ENCODE results near the gene CNEP1R1. TPM values are rescaled to one million over a fixed set of nuclear protein-coding genes. Genes with fewer than 3 reads are reported as not detected.

The CNEP1R1 gene
- total RNA-seq, 1 donor, result 27.1 TPM

DNA sequence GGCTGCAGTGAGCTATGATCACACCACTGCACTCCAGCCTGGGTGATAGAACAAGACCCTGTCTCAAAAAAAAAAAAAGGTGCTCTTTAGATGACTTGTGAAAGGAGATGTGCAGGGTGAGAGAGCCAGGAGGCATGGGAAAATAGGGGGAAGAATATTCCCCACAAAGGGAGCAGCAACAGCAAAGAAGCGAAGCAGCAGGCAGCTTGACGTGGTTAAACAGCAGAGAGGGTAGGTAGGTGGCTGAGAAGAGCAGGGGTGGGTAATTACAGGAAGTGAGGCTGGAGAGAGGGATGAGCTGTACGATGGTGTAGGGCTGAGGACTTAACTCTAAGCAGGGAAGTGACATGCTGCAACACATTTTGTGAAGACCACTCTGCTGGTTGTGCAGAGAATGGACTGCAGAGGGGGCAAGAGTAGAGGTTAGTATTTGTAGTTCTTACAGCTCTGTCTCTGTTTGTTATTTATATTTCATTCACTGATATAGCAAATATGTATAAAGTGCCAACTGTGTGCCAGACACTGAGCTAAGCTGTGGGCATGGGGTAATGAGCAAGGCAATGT is 42.3 kb downstream of the CNEP1R1 start:
- H4K20me1 ChIP-seq (ENCODE audit: insufficient read depth, low read length), result peaks cover 17% of the 10 kb centered on the region
- DNase-seq (ENCODE audit: insufficient read length, low spot score, missing footprints), result peak; percentile 76
- H3K36me3 ChIP-seq (ENCODE audit: insufficient read depth, low read length), result peaks cover 26% of the 10 kb centered on the region
- H3K27me3 ChIP-seq (ENCODE audit: insufficient read depth, low read length), result no peaks in the 10 kb centered on the region
- peak overlapping the region; percentile 75 for H3K27ac ChIP-seq (ENCODE audit: low read depth, low read length)
- H3K4me2 ChIP-seq (ENCODE audit: insufficient read depth, low read length), result peak overlapping the region; percentile 94
- H2AFZ ChIP-seq (ENCODE audit: low read length), result no peak overlapping the region
- peaks cover 26% of the 10 kb centered on the region for H3K4me1 ChIP-seq (ENCODE audit: insufficient read depth, low read length)
- TF ChIP-seq, protein P1, sequence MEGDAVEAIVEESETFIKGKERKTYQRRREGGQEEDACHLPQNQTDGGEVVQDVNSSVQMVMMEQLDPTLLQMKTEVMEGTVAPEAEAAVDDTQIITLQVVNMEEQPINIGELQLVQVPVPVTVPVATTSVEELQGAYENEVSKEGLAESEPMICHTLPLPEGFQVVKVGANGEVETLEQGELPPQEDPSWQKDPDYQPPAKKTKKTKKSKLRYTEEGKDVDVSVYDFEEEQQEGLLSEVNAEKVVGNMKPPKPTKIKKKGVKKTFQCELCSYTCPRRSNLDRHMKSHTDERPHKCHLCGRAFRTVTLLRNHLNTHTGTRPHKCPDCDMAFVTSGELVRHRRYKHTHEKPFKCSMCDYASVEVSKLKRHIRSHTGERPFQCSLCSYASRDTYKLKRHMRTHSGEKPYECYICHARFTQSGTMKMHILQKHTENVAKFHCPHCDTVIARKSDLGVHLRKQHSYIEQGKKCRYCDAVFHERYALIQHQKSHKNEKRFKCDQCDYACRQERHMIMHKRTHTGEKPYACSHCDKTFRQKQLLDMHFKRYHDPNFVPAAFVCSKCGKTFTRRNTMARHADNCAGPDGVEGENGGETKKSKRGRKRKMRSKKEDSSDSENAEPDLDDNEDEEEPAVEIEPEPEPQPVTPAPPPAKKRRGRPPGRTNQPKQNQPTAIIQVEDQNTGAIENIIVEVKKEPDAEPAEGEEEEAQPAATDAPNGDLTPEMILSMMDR (IDR thresholded peaks at IDR 0.05; ENCODE audit: extremely low read depth, low read depth, low read length), result peak; percentile 66
- peak overlapping the region; percentile 36 for H3K4me3 ChIP-seq (ENCODE audit: insufficient read depth, low read length)
- H3K9me3 ChIP-seq (ENCODE audit: low read depth, low read length), result no peaks in the 10 kb centered on the region
- peaks cover 53% of the 10 kb centered on the region for H3K79me2 ChIP-seq (ENCODE audit: insufficient read depth, low read length)

DNA sequence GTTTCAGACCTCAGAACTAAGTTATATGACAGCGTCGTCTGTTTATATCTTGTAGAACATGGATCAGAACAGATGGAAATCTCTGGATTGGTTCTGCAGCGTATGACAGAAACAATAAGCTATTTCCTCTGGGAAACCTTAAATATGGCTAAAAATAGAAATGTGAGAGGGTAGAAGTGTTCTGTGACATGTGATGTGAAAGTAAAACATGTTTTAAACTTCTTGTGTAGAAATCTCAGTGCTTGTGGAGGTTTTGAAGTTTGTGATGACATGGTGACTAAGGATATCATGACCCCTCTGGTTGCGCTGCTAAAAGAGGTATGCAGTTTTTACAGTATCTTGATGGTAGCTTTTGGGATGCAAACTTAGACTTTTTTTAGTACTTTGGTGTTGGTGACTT is 43.5 kb downstream of the CNEP1R1 start:
- H3K27me3 ChIP-seq (ENCODE audit: insufficient read depth, low read length), result no peaks in the 10 kb centered on the region
- no peak overlapping the region for H3K4me3 ChIP-seq (ENCODE audit: insufficient read depth, low read length)
- H3K36me3 ChIP-seq (ENCODE audit: insufficient read depth, low read length), result peaks cover 26% of the 10 kb centered on the region
- peak overlapping the region; percentile 94 for H3K4me2 ChIP-seq (ENCODE audit: insufficient read depth, low read length)
- TF ChIP-seq, protein P1 (IDR thresholded peaks at IDR 0.05; ENCODE audit: extremely low read depth, low read depth, low read length), result no peak
- peak overlapping the region; percentile 26 for H3K27ac ChIP-seq (ENCODE audit: low read depth, low read length)
- H4K20me1 ChIP-seq (ENCODE audit: insufficient read depth, low read length), result peaks cover 17% of the 10 kb centered on the region
- peaks cover 59% of the 10 kb centered on the region for H3K79me2 ChIP-seq (ENCODE audit: insufficient read depth, low read length)
- no peak overlapping the region for H2AFZ ChIP-seq (ENCODE audit: low read length)
- peaks cover 26% of the 10 kb centered on the region for H3K4me1 ChIP-seq (ENCODE audit: insufficient read depth, low read length)
- no peaks in the 10 kb centered on the region for H3K9me3 ChIP-seq (ENCODE audit: low read depth, low read length)
- DNase-seq (ENCODE audit: insufficient read length, low spot score, missing footprints), result no peak

DNA sequence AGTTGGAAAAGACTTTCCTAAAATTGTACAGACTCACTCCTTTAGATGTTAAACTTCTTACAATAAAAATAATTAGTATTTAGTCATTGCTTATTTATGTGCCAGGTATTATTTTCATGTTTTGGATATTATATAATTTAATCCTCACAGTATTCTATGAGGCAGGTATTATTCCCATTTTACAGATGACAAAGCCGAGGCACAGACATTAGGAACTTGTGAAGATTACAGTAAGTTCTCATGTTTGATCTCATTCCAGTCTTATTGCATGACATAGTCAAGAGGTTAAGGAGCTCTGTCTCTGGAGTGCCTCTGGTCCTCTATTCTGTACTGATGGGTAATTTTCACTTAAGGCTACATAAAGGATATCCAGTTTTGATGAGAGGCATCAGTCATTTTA is 44.0 kb downstream of the CNEP1R1 start:
- Histone ChIP-seq H3K4me1 (ENCODE audit: insufficient read depth, low read length) (peaks cover 26% of the 10 kb centered on the region), H2AFZ (ENCODE audit: low read length) (no peak overlapping the region), H3K27ac (ENCODE audit: low read depth, low read length) (peak overlapping the region; percentile 26), H3K27me3 (ENCODE audit: insufficient read depth, low read length) (no peaks in the 10 kb centered on the region), H3K4me3 (ENCODE audit: insufficient read depth, low read length) (no peak overlapping the region), H3K79me2 (ENCODE audit: insufficient read depth, low read length) (peaks cover 59% of the 10 kb centered on the region), H3K36me3 (ENCODE audit: insufficient read depth, low read length) (peaks cover 27% of the 10 kb centered on the region), H3K4me2 (ENCODE audit: insufficient read depth, low read length) (no peak overlapping the region), H4K20me1 (ENCODE audit: insufficient read depth, low read length) (peaks cover 17% of the 10 kb centered on the region), H3K9me3 (ENCODE audit: low read depth, low read length) (no peaks in the 10 kb centered on the region)
- TF ChIP-seq, protein P1 (IDR thresholded peaks at IDR 0.05; ENCODE audit: extremely low read depth, low read depth, low read length), result no peak
- no peak for DNase-seq (ENCODE audit: insufficient read length, low spot score, missing footprints)

DNA sequence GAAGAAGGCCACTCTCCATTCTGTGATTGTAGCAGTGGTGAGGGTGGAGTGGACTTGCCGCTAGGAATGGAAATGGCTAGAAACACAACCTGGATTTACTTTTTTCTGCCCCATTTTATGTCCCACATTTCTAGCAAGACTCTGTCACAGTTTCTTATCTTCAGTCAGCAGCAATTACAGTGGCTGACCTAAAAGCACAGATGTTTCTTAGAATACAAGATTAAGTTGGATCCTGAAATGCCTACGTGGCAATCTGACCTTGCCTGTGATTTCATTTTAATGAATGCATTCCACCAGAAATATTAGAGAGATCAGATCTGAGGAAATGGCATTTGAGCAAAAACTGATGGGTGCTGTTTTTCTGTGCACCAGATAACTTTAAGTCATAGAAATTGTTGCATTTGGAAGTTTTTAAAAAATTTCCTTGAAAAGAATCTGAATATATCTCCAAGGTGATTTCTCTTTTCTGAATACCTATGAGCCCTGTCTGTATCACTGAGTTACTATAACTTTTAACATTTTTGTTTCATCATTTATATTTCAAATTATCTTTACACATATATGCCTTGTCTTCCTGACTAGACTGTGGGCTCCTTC is 46.1 kb downstream of the CNEP1R1 start:
- no peak for DNase-seq (ENCODE audit: insufficient read length, low spot score, missing footprints)
- Histone ChIP-seq H2AFZ (ENCODE audit: low read length) (no peak overlapping the region), H3K36me3 (ENCODE audit: insufficient read depth, low read length) (peaks cover 38% of the 10 kb centered on the region), H4K20me1 (ENCODE audit: insufficient read depth, low read length) (peaks cover 17% of the 10 kb centered on the region), H3K27me3 (ENCODE audit: insufficient read depth, low read length) (no peaks in the 10 kb centered on the region), H3K79me2 (ENCODE audit: insufficient read depth, low read length) (peaks cover 59% of the 10 kb centered on the region), H3K4me2 (ENCODE audit: insufficient read depth, low read length) (no peak overlapping the region), H3K27ac (ENCODE audit: low read depth, low read length) (peak overlapping the region; percentile 9), H3K9me3 (ENCODE audit: low read depth, low read length) (no peaks in the 10 kb centered on the region), H3K4me3 (ENCODE audit: insufficient read depth, low read length) (no peak overlapping the region), H3K4me1 (ENCODE audit: insufficient read depth, low read length) (peaks cover 23% of the 10 kb centered on the region)
- TF ChIP-seq, protein P1 (IDR thresholded peaks at IDR 0.05; ENCODE audit: extremely low read depth, low read depth, low read length), result no peak
